ENCODE measurements around the gene PPHLN1. TPM values are rescaled to one million over a fixed set of nuclear protein-coding genes. Genes with fewer than 3 reads are reported as not detected.

Gene PPHLN1
- total RNA-seq, 1 donor from 2014 or later, result 41.8 TPM

DNA sequence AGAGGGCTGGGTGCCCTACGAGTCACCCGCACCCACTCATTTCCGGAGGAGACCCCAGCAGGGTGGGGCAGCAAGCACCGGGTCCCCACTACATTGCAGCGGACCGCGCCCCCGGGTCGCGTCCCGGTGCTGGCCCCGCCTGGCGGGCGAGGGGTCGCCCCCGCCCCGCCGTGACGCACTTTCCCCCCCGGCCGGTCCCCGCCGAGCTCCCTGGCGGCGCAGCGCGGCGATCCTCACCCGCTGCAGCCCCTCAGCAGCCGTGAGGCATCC lies 157.5 kb downstream of the PPHLN1 start:
- peak overlapping the region; percentile 88 for H3K27ac ChIP-seq
- H3K4me1 ChIP-seq, result peaks cover 37% of the 10 kb centered on the region
- ATAC-seq (peak; percentile 36), DNase-seq (no peak)
- no peaks in the 10 kb centered on the region for H3K27me3 ChIP-seq
- TF ChIP-seq, protein P1, sequence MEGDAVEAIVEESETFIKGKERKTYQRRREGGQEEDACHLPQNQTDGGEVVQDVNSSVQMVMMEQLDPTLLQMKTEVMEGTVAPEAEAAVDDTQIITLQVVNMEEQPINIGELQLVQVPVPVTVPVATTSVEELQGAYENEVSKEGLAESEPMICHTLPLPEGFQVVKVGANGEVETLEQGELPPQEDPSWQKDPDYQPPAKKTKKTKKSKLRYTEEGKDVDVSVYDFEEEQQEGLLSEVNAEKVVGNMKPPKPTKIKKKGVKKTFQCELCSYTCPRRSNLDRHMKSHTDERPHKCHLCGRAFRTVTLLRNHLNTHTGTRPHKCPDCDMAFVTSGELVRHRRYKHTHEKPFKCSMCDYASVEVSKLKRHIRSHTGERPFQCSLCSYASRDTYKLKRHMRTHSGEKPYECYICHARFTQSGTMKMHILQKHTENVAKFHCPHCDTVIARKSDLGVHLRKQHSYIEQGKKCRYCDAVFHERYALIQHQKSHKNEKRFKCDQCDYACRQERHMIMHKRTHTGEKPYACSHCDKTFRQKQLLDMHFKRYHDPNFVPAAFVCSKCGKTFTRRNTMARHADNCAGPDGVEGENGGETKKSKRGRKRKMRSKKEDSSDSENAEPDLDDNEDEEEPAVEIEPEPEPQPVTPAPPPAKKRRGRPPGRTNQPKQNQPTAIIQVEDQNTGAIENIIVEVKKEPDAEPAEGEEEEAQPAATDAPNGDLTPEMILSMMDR (IDR thresholded peaks at IDR 0.05), result no peak
- peak overlapping the region; percentile 80 for H3K4me3 ChIP-seq
- intact Hi-C loops (cut with DNase I), result no loop called here
- no peaks in the 10 kb centered on the region for H3K36me3 ChIP-seq
- no peaks in the 10 kb centered on the region for H3K9me3 ChIP-seq

DNA sequence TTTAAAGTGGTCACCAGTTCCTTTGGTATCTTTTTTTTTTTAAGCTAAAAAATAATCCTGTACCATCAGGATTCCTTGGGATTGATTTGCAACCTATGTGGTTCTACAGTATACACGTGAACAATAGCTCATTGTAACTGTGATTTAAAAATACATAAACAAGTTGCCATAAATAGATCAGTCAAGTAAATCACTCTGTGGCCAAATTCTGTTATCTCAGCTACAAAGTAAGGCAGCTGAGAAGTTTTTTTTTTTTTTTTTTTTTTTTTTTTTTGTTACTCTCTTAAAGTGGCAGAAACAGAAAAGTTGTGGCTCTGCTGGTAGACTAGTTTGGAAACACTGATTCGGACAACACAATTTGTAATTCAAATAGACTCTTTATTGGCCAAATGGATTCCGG lies 159.0 kb downstream of the PPHLN1 start:
- TF ChIP-seq, protein P1 (IDR thresholded peaks at IDR 0.05), result no peak
- DNase-seq (no peak), ATAC-seq (no peak)
- Histone ChIP-seq H3K4me3 (no peak overlapping the region), H3K9me3 (no peaks in the 10 kb centered on the region), H3K27ac (no peak overlapping the region), H3K4me1 (peaks cover 31% of the 10 kb centered on the region), H3K36me3 (no peaks in the 10 kb centered on the region), H3K27me3 (no peaks in the 10 kb centered on the region)
- intact Hi-C loops (cut with DNase I), result no loop called here

DNA sequence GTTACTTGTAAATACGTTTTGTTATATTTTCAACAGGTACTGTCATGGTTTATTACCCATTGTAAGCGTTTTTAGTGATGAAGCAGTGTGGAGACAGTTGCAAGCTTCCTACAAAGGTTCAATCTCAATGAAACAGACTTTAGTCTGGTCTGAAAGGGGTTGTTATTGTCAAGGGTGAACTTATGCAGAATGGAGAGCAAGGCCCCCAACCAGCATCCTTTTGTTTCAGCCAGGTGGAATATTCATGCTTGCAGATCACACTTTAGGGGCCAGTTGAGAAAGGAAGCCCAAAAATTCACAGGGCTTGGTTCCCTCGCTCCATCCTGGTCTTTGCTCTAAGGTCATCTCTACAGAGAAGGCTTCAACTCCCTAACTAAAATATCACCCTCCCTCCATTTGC lies 159.9 kb downstream of the PPHLN1 start:
- no peak overlapping the region for H3K4me3 ChIP-seq
- H3K4me1 ChIP-seq, result peaks cover 25% of the 10 kb centered on the region
- no peak overlapping the region for H3K27ac ChIP-seq
- H3K27me3 ChIP-seq, result no peaks in the 10 kb centered on the region
- DNase-seq (no peak), ATAC-seq (no peak)
- intact Hi-C loops (cut with DNase I), result no loop called here
- H3K36me3 ChIP-seq, result no peaks in the 10 kb centered on the region
- no peaks in the 10 kb centered on the region for H3K9me3 ChIP-seq
- TF ChIP-seq, protein P1 (IDR thresholded peaks at IDR 0.05), result no peak

DNA sequence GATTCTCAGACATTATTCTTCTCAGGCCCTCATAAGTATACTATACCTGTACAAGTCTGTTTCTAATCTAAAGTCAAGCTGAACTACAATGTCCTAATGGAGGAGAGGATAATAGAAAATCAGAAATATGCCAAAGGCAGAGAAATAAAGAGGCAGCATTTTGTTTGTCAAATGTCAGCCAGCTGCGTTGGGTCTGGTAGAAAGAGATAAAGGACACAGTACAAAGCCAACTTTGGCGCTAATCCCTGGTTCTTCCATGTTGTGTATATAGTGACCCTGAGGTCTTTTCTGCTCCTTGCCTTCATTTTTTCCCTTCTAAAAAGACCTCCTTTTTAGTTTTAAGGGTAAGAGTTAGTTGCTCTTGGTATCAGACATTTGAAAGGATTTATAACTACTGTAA lies 160.4 kb downstream of the PPHLN1 start:
- no peaks in the 10 kb centered on the region for H3K9me3 ChIP-seq
- H3K27me3 ChIP-seq, result no peaks in the 10 kb centered on the region
- ATAC-seq, result no peak
- H3K4me3 ChIP-seq, result no peak overlapping the region
- TF ChIP-seq, protein P1 (IDR thresholded peaks at IDR 0.05), result no peak
- peaks cover 21% of the 10 kb centered on the region for H3K4me1 ChIP-seq
- no peak for DNase-seq
- no peak overlapping the region for H3K27ac ChIP-seq
- H3K36me3 ChIP-seq, result no peaks in the 10 kb centered on the region
- intact Hi-C loops (cut with DNase I), result no loop called here

DNA sequence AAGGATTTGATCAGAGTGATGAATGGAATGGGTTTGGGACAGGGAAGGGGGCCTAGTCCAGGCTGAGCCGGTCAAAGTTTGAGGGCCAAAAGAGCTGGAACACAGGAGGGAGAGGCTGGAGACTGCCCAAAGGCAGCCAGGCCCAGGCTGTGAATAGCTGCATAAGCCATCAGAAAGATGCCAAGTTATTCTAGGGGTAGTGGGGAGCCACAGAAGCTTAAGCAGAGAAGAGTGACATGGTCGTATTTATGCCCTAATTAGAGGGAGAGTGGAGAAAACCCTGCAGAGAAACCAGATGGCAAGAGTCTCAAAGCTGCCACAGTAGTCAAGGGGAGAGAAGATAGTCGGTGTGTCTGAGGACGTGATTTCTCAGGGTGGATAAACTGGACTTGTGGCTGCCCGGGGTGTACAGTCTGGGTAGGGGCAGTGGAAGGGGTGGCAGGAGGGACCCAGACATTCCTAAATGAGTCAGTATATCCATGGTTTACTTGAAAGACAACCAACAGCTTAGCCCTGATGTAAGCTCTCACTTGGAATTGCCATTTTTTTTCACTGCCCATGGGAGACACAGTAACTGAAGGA lies 164.4 kb downstream of the PPHLN1 start:
- no peak for DNase-seq
- ATAC-seq, result no peak
- intact Hi-C loops (cut with DNase I), result no loop called here
- H3K9me3 ChIP-seq, result no peaks in the 10 kb centered on the region
- no peaks in the 10 kb centered on the region for H3K36me3 ChIP-seq
- no peak overlapping the region for H3K27ac ChIP-seq
- TF ChIP-seq, protein P1 (IDR thresholded peaks at IDR 0.05), result no peak
- no peaks in the 10 kb centered on the region for H3K4me1 ChIP-seq
- no peaks in the 10 kb centered on the region for H3K27me3 ChIP-seq
- H3K4me3 ChIP-seq, result no peak overlapping the region

Small RNA genes within 50 kb of the gene (microRNA-seq; reads per million reads assigned to microRNA genes)
- not detected for gene MIR7851 (ENCODE audit: borderline microRNAs expressed)

Other genes starting within 250 kb of the PPHLN1 start
- gene GXYLT1, start 181.3 kb upstream of the PPHLN1 start, total RNA-seq, result 15.7 TPM
- gene YAF2, start 87.9 kb upstream of the PPHLN1 start, total RNA-seq, result 28.0 TPM
- 36.2 TPM for gene ZCRB1, start 73 bp upstream of the PPHLN1 start, total RNA-seq